Fibroblast of lung (primary cell): ENCODE measurements around the gene KANTR. TPM values are rescaled to one million over a fixed set of nuclear protein-coding genes. Genes with fewer than 3 reads are reported as not detected.

ENCODE experiments used
- DNase-seq, 2 donors: peaks; one replicate each; pipeline versions ENCODE4 v3.0.0 to v3.0.0-alpha.2; 2010; ENCODE audit warnings: low read depth in 2 of 2
- H2AFZ ChIP-seq: 2 replicates; pipeline ENCODE4 v1.5.1; 2012; ENCODE audit warnings: low read length, control low read depth, inconsistent platforms
- H3K27ac ChIP-seq: 2 replicates; pipeline ENCODE4 v1.5.1; 2011; ENCODE audit warnings: low read length, control low read depth; ENCODE audit not compliant: insufficient read depth
- H3K27me3 ChIP-seq: 2 replicates; pipeline ENCODE4 v1.5.1; 2011; ENCODE audit warnings: mild to moderate bottlenecking, low read length; ENCODE audit not compliant: control insufficient read depth, insufficient read depth
- H3K36me3 ChIP-seq: 2 replicates; pipeline ENCODE4 v1.5.1; 2011; ENCODE audit warnings: low read length; ENCODE audit not compliant: control insufficient read depth, insufficient read depth
- H3K4me1 ChIP-seq: 2 replicates; pipeline ENCODE4 v1.5.1; 2011; ENCODE audit warnings: low read length; ENCODE audit not compliant: control insufficient read depth, insufficient read depth; ENCODE audit errors: extremely low read depth
- H3K4me2 ChIP-seq: 2 replicates; pipeline ENCODE4 v1.5.1; 2011; ENCODE audit warnings: low read length, control low read depth; ENCODE audit not compliant: insufficient read depth; ENCODE audit errors: extremely low read depth
- H3K4me3 ChIP-seq, 4 experiments: fragments of 200-600 bp in 1 of 4; sonication (generic) in 1 of 4; replicated peaks in 1 of 4; 2 replicates each; pipeline ENCODE4 v1.5.1; 2011 to 2016; ENCODE audit warnings: low read length in 4 of 4, low read depth in 3 of 4, mild to moderate bottlenecking in 3 of 4, control low read depth in 2 of 4, inconsistent platforms in 1 of 4, mixed read lengths in 1 of 4; ENCODE audit not compliant: insufficient read depth in 1 of 4; ENCODE audit errors: control extremely low read depth in 1 of 4
- H3K79me2 ChIP-seq: 2 replicates; pipeline ENCODE4 v1.5.1; 2012; ENCODE audit warnings: mild to moderate bottlenecking, low read length, inconsistent platforms; ENCODE audit not compliant: control insufficient read depth, insufficient read depth
- H3K9ac ChIP-seq: 2 replicates; pipeline ENCODE4 v1.5.1; 2011; ENCODE audit warnings: mild to moderate bottlenecking, low read length, control low read depth; ENCODE audit not compliant: insufficient read depth
- H3K9me3 ChIP-seq: 2 replicates; pipeline ENCODE4 v1.5.1; 2012; ENCODE audit warnings: low read depth, low read length; ENCODE audit not compliant: control insufficient read depth, insufficient read depth
- H4K20me1 ChIP-seq: 2 replicates; pipeline ENCODE4 v1.5.1; 2011; ENCODE audit warnings: low read length; ENCODE audit not compliant: control insufficient read depth, insufficient read depth; ENCODE audit errors: extremely low read depth
- EZH2 ChIP-seq: IDR thresholded peaks from 2 replicates; pipeline ENCODE4 v1.5.1; 2012; ENCODE audit warnings: low read length, control low read depth, mild to moderate bottlenecking; ENCODE audit errors: missing control alignments
- polyA plus RNA-seq, 2 donors: library from polyadenylated mRNA; depleted of rRNA in 1 of 2; stranded (reverse) in 1 of 2; unstranded in 1 of 2; fragments of >200 nt; gene quantifications; 2 replicates each; pipeline ENCODE4 v1.2.1, GENCODE V29; 2011 to 2012; ENCODE audit warnings: missing spikeins in 1 of 2
- total RNA-seq: library from RNA; depleted of rRNA; stranded (reverse); fragments of >200 nt; gene quantifications from 2 replicates; pipeline ENCODE4 v1.2.1, GENCODE V29; 2014
- TF ChIP-seq, protein P1 (sequence below), 2 donors: IDR thresholded peaks in 1 of 2; conservative IDR thresholded peaks in 1 of 2; 1 replicate in 1 of 2; 2 replicates in 1 of 2; pipeline ENCODE4 v1.5.1; 2011 to 2012; ENCODE audit warnings: low read length in 2 of 2, control low read depth in 1 of 2, inconsistent platforms in 1 of 2, low read depth in 1 of 2, mild to moderate bottlenecking in 1 of 2

Gene KANTR
- total and polyA plus RNA-seq, 2 donors (not counting 1 experiment from before 2014, with no cell fraction given), result 2.4 to 7.1 TPM

DNA sequence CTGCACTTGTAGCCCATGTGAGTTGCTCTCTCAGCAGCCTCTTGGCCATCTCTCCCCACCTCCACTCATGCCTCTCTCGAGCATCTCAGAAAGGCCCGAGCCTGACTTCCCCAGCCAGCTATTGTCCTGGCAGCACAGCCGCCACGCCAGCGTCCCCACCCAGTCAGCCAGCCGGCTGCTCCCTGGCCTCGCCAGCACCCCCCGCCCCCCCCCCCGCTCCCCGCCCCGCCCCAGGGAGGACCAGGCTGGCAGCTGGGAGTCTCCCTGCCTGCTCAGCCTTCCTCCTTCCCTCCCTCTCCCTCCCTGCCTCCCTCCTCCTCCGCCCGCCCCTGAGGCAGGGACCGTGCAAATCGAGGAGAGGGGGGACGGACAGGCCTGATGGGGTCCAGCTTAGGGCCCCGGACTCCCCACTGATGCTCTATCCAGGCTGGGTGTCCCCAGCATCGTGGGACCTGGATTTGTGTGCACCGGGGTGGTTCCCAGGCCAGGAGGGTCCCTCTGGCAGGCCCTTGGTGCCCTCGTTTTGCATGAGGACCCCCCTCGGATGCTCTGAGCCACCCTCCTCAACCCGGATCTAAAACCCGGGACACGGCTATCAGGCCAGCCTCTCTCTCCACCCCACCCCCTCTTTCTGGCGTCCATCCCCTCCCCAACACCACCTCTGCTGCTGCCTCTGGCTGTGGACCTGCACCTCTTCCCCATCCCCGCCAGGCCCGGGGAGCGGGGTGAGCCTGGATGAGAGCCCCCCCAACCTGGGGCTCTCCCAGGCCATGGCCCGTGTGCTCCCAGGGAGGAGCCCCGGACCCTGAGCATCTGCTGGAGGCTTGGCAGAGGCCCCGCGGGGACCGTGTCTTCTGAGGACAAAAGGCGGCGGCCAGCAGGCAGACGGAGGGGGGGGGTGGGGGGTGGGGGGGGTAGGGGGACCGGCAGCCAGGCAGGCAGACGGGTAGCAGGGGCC lies 45.5 kb upstream of the KANTR start, which contains the start of gene GPR173:
GPR173 (plus strand) TSS at position 621 of the 958 bp plus-strand sequence. CDS start 27,833 bp downstream, outside the sequence.
- H2AFZ ChIP-seq, result peak within 1 kb of the TSS; percentile 80
- peak within 1 kb of the TSS; percentile 79 for H3K4me2 ChIP-seq
- H3K79me2 ChIP-seq, result peaks cover 43% of the 10 kb centered on the region
- no peaks in the 10 kb centered on the region for H4K20me1 ChIP-seq
- peak; percentile 75 to 81 for DNase-seq
- H3K27me3 ChIP-seq, result no peaks in the 10 kb centered on the region
- peak within 1 kb of the TSS; percentile 80 for H3K27ac ChIP-seq
- no peaks in the 10 kb centered on the region for H3K36me3 ChIP-seq
- no peaks in the 10 kb centered on the region for H3K4me1 ChIP-seq
- H3K4me3 ChIP-seq, result peak within 1 kb of the TSS; percentile 56 to 73 (median 64)
- TF ChIP-seq, protein P1, sequence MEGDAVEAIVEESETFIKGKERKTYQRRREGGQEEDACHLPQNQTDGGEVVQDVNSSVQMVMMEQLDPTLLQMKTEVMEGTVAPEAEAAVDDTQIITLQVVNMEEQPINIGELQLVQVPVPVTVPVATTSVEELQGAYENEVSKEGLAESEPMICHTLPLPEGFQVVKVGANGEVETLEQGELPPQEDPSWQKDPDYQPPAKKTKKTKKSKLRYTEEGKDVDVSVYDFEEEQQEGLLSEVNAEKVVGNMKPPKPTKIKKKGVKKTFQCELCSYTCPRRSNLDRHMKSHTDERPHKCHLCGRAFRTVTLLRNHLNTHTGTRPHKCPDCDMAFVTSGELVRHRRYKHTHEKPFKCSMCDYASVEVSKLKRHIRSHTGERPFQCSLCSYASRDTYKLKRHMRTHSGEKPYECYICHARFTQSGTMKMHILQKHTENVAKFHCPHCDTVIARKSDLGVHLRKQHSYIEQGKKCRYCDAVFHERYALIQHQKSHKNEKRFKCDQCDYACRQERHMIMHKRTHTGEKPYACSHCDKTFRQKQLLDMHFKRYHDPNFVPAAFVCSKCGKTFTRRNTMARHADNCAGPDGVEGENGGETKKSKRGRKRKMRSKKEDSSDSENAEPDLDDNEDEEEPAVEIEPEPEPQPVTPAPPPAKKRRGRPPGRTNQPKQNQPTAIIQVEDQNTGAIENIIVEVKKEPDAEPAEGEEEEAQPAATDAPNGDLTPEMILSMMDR (conservative IDR thresholded peaks at IDR 0.05 in 1 of 2, IDR thresholded peaks at IDR 0.05 in 1 of 2; ENCODE audit: low read depth in 1 of 2, low read length in 2 of 2), result no peak
- TF ChIP-seq EZH2, result no peak
- no peaks in the 10 kb centered on the region for H3K9me3 ChIP-seq
- peak within 1 kb of the TSS; percentile 62 for H3K9ac ChIP-seq

DNA sequence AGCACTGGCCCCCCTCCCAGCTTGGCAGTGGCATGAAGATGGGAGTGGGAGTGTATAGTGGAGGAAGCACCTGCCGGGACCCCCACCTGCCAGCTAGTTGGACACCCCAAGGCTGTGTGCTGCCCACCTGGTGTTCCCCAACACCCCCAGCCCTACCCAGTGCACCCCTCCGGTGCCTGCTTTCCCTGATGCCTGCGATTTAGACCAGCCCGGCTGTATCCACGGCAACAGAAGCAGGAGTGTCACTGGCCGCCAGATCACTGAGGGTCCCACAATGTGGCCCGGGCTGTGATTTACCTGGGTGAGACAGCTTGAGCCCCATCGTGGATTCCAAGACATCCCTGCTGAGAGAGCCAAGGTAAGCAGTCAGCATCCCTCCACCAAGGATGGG lies 44.8 kb upstream of the KANTR start:
- DNase-seq, result no peak
- Histone ChIP-seq H2AFZ (no peak overlapping the region), H3K27ac (no peak overlapping the region), H3K4me1 (no peaks in the 10 kb centered on the region), H3K27me3 (no peaks in the 10 kb centered on the region), H3K79me2 (peaks cover 45% of the 10 kb centered on the region), H3K4me2 (peak overlapping the region; percentile 79), H4K20me1 (no peaks in the 10 kb centered on the region), H3K9me3 (no peaks in the 10 kb centered on the region), H3K9ac (peak overlapping the region; percentile 44), H3K36me3 (no peaks in the 10 kb centered on the region), H3K4me3 (peak overlapping the region; percentile 25 to 73 (median 64))
- no peak for TF ChIP-seq EZH2
- TF ChIP-seq, protein P1 (conservative IDR thresholded peaks at IDR 0.05 in 1 of 2, IDR thresholded peaks at IDR 0.05 in 1 of 2; ENCODE audit: low read depth in 1 of 2, low read length in 2 of 2), result no peak

DNA sequence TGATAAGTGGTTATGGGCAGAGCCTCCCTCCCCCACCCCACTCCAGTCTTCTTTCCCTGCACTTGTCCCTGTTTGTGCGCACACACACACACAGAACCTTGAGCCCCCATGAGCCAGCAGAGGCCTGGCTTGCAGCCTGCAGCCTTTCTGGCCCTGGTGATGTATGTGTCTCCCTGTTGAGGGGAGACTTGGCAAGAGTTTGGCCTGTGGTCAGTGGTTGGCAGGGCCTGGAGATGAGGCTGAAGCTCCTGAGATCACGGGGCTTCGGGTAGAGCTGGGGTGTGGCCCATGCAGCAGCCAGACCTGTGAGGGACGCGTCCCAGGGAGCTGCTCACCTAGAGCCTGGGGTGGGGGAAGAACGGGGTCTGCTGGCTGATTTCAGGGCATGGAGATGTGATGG lies 43.1 kb upstream of the KANTR start:
- Histone ChIP-seq H3K4me3 (peak overlapping the region in 2 of 4 experiments; percentile 67 to 73), H3K9me3 (no peaks in the 10 kb centered on the region), H3K9ac (no peak overlapping the region), H3K4me1 (no peaks in the 10 kb centered on the region), H3K27ac (no peak overlapping the region), H3K79me2 (peaks cover 57% of the 10 kb centered on the region), H3K36me3 (no peaks in the 10 kb centered on the region), H3K27me3 (no peaks in the 10 kb centered on the region), H4K20me1 (no peaks in the 10 kb centered on the region), H2AFZ (no peak overlapping the region), H3K4me2 (peak overlapping the region; percentile 79)
- TF ChIP-seq, protein P1 (conservative IDR thresholded peaks at IDR 0.05 in 1 of 2, IDR thresholded peaks at IDR 0.05 in 1 of 2; ENCODE audit: low read depth in 1 of 2, low read length in 2 of 2), result no peak
- no peak for TF ChIP-seq EZH2
- DNase-seq, result peak; percentile 1 to 57
